GM18499 (cell line): Measurements from ENCODE around the gene CHRND.
"Not testable (repeated sequence)": the region's sequence is repeated elsewhere in the genome, so short reads cannot be mapped to it uniquely, and the experiment has no call there.

Source experiments
- ATAC-seq: cut with Tn5 transposase; IDR thresholded peaks from one replicate; pipeline ENCODE4 v1.9.1; 2021; ENCODE audit warnings: moderate number of reproducible peaks; ENCODE audit not compliant: insufficient read depth, unreplicated experiment

Gene CHRND

DNA sequence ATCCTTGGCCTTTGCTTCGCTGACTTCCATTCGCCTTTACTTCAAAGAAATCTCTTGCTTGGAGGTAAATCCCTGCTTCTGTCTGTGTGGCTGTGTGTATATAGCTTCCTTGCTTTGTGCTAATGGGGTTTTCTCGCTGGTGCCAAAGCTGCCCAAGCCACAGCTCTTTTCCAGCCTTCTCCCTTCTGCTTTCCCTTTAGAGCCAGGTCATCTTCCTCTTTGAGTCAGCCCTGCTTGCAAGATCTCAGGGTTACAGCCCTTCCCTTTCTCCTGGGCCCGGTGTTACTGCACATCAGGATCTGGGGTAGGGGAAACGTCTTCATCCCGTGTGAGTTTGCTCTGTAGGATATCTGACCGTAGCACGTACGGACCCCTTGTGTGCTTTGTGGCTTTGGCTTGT lies 43.6 kb downstream of the CHRND start:
- ATAC-seq, result no peak

DNA sequence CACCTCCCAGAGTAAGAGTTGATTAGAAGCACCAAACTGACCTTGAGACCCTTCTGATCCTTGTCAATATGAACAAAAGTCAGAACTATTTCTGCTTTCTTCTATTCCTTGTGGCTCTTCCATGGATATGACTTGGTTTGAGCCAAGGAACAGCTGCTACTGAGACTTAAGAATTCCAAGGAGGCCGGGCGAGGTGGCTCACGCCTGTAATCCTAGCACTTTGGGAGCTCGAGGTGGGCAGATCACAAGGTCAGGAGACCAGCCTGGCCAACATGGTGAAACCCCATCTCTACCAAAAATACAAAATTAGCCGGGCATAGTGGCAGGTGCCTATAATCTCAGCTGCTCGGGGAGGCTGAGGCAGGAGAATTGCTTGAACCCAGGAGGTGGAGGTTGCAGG lies 44.5 kb downstream of the CHRND start:
- not testable (repeated sequence) for ATAC-seq

DNA sequence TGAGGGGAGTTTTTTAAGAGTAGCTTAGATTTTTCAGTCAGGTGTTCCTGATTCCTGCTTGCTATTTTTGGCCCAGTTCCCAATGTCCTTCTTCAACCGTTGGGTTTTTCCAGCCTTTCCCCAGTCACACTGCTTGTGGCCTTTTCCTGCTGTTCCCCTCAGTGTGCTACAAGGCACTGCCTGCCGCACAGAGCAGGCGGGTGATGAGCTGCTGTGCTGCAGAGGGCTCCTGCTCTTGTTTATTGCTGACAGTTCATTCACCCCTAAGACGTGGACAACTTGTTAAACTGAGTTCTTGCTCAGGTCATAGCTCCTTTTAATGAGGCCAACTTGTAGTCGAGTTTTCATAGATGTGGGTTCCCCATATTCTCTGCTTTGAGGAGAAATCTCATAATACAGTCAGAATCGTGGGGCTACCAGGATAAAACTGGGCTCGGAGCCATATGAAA lies 45.1 kb downstream of the CHRND start:
- no peak for ATAC-seq

DNA sequence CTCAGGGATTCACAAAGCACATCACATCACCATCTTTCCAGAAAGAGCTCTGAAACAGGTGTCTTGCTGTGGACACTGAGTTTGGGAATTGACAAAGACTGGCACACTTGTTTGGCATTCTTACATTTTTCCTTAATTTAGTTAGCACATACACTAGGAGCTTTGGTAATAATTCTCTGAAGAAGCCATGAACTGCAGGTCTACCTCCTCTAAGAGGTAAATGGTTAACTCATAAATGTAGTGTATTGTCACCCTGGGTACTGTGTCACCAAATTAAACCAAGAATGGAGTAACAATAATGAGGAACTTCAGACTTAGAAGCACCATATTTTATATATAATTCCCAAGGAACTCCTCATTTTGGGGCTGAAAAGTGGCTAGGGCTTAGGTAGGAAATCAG lies 47.1 kb downstream of the CHRND start:
- no peak for ATAC-seq

DNA sequence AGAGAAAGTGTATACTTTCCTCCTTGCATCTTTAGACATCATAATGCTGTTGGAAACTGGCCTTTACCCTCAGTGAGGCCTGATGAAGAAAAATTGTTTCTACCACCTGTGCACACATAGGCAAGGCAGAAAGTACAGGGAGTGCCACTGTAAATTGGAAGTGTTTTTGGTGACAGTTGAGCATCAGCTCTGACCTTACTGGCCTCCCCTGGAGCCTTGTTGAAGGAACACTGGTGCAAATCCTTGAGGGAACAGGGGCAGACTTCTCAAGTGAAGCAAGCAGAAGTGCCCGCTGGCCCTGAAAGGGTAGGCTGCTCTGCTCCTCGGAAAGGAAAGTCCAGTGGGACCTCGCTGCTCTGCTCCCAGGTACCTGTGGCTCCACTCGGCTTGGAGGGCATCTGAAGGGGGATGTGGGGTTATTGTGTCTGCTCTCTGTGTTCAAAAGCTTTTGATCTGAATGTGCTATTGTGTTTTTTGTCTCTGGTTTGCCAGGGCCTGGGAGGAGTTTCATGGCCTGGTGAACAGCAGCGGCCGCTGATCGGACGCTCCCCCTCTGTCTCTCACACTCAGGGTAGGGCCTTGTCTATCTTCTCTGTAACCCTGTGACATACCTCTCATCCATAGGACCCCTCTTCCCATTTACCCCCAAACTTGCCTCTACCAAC lies 47.9 kb downstream of the CHRND start:
- ATAC-seq, result no peak

DNA sequence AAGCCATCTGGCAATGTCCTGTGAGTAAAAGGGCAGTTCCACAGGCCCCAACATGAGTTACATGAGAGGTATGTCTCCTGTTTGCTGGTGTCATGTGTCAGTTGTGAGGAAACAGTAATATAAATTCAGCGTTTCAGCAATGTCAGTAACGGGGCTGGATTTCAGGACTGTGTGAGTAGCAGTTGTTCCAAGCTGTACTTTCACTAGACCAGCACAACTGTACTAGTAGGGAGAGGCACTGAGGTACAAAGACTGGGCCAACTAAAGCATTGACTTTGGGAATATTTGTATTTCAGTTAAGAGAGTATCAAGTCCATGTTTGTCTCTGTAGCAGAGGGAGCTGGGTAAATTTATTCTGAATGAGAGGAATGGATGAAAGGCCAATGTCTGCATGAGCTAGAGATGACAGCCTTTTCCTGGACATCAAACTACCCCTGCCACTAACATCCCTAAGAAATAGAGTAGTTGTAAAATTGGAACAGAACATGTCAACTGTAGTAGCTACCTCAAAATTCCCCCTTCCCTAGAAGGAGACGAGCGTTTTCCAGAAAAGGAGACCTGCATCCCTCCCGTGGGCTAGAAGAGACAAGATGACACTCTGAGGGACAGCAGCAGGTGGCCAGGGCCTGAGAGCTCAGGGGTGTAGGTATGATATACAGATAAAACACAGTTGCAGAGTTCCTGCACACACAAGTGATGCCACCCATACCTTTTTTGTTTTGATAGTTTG lies 48.9 kb downstream of the CHRND start:
- ATAC-seq, result no peak

DNA sequence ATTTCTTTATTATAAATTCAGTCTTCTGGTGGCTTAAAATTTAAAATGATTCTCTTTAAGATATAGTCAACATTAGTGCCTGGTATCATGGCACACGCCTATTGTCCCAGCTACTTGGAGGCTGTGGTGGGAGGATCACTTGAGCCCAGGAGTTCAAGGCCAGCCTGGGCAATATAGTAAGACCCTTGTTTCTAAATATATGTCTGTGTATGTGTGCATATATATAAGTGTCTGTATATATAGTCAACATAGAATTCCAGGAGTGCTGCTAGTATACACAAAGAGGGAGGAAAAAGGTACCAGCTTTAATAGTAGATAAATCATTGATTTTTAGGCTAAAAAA lies 49.4 kb downstream of the CHRND start:
- ATAC-seq, result no peak

DNA sequence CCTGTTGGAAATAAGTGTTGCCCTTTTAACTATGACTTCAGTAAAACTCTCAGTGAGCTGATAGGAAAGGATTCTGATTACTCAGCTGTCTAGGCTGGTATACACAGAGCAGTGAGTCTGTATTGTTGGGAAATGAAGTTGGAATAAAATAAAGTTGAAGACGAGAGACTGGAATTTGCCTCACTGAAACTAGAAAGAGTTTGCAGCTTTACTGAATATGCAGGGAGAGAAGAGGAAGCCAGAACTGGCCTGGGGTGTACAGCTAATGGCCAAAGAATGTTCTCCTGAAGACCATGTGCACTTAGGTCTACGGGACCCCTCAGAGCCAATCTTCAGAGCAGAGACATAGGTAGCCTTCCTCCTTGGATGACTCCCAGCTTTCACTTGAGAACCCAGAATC lies 51.0 kb downstream of the CHRND start:
- no peak for ATAC-seq

DNA sequence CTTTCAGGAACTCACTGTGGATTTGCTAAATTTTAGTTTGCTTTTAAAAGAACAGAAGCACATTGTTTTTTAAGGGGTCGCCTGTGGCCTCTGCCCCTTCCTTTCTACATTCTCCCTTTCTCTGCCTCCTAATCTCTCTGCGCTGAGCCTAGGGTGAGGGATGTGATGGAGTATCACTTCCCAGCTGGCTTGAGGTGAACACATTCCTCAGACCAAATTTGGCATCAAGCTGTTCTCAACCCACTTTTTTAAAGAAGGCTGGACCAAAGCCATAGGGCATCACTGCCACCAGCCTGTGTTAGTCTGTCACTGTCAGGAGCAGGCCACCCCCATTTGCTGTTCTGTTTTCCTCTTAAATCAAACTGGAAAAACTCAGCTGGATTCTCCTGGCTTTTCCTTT lies 51.9 kb downstream of the CHRND start:
- ATAC-seq, result no peak

DNA sequence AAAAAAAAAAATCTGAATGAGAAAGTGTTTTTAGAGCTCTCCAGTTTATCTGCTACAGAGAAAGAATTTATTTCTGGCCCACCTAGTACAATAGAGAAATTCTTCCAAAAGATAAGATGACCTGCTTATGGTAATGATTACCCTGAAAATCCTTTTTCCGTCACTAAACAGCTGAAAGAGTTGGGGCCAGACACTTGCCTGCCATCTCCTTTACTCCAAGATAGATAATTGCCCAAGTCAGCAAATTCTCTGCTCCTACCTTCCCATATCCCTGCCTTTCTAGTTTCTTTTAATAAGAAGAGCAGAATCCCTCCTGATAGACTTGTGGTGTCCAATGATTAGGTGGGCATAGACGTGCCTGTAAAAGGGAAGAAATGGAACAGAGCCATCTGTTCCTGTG lies 52.7 kb downstream of the CHRND start:
- no peak for ATAC-seq

DNA sequence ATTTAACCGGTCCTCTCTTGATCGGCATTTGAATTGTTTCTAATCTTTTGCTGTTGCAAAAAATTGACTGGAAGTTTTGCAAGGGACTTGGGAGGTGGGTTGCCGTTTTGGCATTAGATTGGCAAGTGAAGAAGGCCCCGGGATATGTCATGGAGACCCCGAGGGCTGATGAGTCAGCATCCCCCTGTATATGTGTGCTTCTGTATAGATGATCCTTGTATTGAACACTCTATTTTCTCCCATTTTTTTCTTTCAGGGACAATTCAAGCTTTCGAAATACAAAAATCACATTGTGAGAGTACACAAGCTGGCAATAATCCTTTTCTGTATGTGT lies 54.7 kb downstream of the CHRND start:
- no peak for ATAC-seq

DNA sequence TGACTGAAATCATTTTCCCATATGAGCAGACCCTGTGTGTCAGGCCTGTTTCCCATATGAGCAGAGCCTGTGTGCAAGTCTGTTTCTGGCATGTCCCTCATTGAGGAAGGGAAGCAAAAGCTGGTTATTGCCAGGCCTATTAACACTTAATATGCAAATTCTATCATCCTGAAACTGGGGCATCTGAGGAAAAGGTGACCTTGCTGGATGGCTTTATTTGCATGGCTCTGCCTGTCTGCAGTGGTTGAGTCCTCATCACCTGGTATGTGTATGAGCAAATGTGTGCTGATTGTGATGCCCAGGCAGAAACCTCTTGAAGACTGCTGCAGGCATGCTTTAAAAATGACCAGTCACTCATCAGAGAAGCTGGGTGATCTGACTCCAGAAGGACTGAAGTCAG lies 55.8 kb downstream of the CHRND start:
- ATAC-seq, result no peak

DNA sequence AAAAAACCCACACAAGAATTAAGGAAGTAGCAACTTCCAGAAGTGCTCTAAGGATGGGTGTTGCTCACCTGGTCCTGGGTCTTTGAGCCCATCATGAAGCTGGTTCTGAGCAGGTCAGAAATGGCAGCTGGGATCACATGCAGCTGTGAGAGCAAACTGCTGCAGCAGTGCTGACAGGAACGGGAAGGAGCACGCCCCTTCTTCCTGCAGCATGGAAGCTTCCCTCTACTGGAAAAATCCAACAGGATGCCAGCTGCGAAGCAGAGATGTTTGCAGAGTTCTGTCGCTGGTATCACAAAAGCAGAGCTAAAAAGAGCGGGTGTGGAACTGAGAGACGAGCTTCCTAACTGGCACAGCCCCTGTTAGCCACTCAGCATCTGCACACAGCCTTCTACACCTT lies 58.3 kb downstream of the CHRND start:
- ATAC-seq, result no peak
